ENCODE measurements around the gene VSIG4.
A peak's percentile ranks its signal among the peaks of the same experiment; 100 is the strongest.

The VSIG4 gene

GRCh38 chrX:66024570-66024969 is 15.3 kb downstream of the VSIG4 start:
- no peak for TF ChIP-seq CTCF (IDR thresholded peaks at IDR 0.05; ENCODE audit: control insufficient read depth, extremely low read depth, insufficient read depth)

GRCh38 chrX:66024092-66024467 is 15.8 kb downstream of the VSIG4 start:
- no peak overlapping the region for H3K4me3 ChIP-seq (ENCODE audit: low read depth, low read length)
- no peak for DNase-seq (ENCODE audit: low read depth)
- TF ChIP-seq CTCF (IDR thresholded peaks at IDR 0.05; ENCODE audit: control insufficient read depth, extremely low read depth, insufficient read depth): no peak

More at GRCh38 chrX:66024570-66024969, 15.3 kb downstream of the VSIG4 start:
- H3K4me3 ChIP-seq (ENCODE audit: low read depth, low read length): no peak overlapping the region
- no peak for DNase-seq (ENCODE audit: low read depth)

- no peak for TF ChIP-seq CTCF (IDR thresholded peaks at IDR 0.05; ENCODE audit: control insufficient read depth, extremely low read depth, insufficient read depth)
- H3K4me3 ChIP-seq (ENCODE audit: low read depth, low read length): no peak overlapping the region
- no peak for DNase-seq (ENCODE audit: low read depth)
Measured at GRCh38 chrX:66023385-66024091, 16.3 kb downstream of the VSIG4 start.

- no peak for DNase-seq (ENCODE audit: low read depth)
- TF ChIP-seq CTCF (IDR thresholded peaks at IDR 0.05; ENCODE audit: control insufficient read depth, extremely low read depth, insufficient read depth): 0 out of 2 replicates have a peak, but pooled peaks have one; percentile 10
- no peak overlapping the region for H3K4me3 ChIP-seq (ENCODE audit: low read depth, low read length)
Measured at GRCh38 chrX:66022632-66023384, 17.1 kb downstream of the VSIG4 start.

GRCh38 chrX:66021765-66022631 is 17.9 kb downstream of the VSIG4 start:
- no peak for TF ChIP-seq CTCF (IDR thresholded peaks at IDR 0.05; ENCODE audit: control insufficient read depth, extremely low read depth, insufficient read depth)
- DNase-seq (ENCODE audit: low read depth): no peak
- no peak overlapping the region for H3K4me3 ChIP-seq (ENCODE audit: low read depth, low read length)

- no peak for DNase-seq (ENCODE audit: low read depth)
- TF ChIP-seq CTCF (IDR thresholded peaks at IDR 0.05; ENCODE audit: control insufficient read depth, extremely low read depth, insufficient read depth): no peak
Measured at GRCh38 chrX:66021401-66021764, 18.5 kb downstream of the VSIG4 start.

More at GRCh38 chrX:66021401-66021764, 18.5 kb downstream of the VSIG4 start:
- H3K4me3 ChIP-seq (ENCODE audit: low read depth, low read length): no peak overlapping the region
